ENCODE results near the gene MMP26. TPM values are rescaled to one million over a fixed set of nuclear protein-coding genes. Genes with fewer than 3 reads are reported as not detected.

MMP26 gene
- total RNA-seq, 1 experiment from 2014 or later, result not detected

- no TSS peak for BruUV-seq (replicated peaks)
Observed at GRCh38 chr11:4664786-4665185, 39.8 kb upstream of the MMP26 start.

GRCh38 chr11:4665424-4665823 is 39.2 kb upstream of the MMP26 start:
- BruUV-seq (replicated peaks), result no TSS peak
- no peak overlapping the region for H3K4me3 Mint-ChIP-seq (ENCODE audit: unreplicated experiment)

More at GRCh38 chr11:4664786-4665185, 39.8 kb upstream of the MMP26 start:
- no peak for DNase-seq (ENCODE audit: unreplicated experiment)
- intact Hi-C loops (cut with micrococcal nuclease), result no loop called here
- no peak overlapping the region for H3K27ac Mint-ChIP-seq (ENCODE audit: low read depth, unreplicated experiment)
- no peaks in the 10 kb centered on the region for H3K4me1 Mint-ChIP-seq (ENCODE audit: insufficient read depth, unreplicated experiment)
- no peak for TF ChIP-seq CTCF (IDR thresholded peaks at IDR 0.05; ENCODE audit: unreplicated experiment)
- no peaks in the 10 kb centered on the region for H3K36me3 Mint-ChIP-seq (ENCODE audit: insufficient read depth, unreplicated experiment)
- H3K4me3 Mint-ChIP-seq (ENCODE audit: unreplicated experiment), result no peak overlapping the region
- POLR2A ChIA-PET, result no interaction called here
- CTCF ChIA-PET, result no interaction called here
- peaks cover 55% of the 10 kb centered on the region for H3K27me3 Mint-ChIP-seq (ENCODE audit: insufficient read depth, unreplicated experiment)
- H3K9me3 Mint-ChIP-seq (ENCODE audit: unreplicated experiment), result no peaks in the 10 kb centered on the region

GRCh38 chr11:4671741-4672140 is 32.8 kb upstream of the MMP26 start:
- no peak for TF ChIP-seq CTCF (IDR thresholded peaks at IDR 0.05; ENCODE audit: unreplicated experiment)
- no peak for DNase-seq (ENCODE audit: unreplicated experiment)
- Mint-ChIP-seq H3K4me3 (ENCODE audit: unreplicated experiment) (no peak overlapping the region), H3K27me3 (ENCODE audit: insufficient read depth, unreplicated experiment) (peaks cover 11% of the 10 kb centered on the region), H3K36me3 (ENCODE audit: insufficient read depth, unreplicated experiment) (no peaks in the 10 kb centered on the region), H3K4me1 (ENCODE audit: insufficient read depth, unreplicated experiment) (no peaks in the 10 kb centered on the region), H3K9me3 (ENCODE audit: unreplicated experiment) (no peaks in the 10 kb centered on the region), H3K27ac (ENCODE audit: low read depth, unreplicated experiment) (no peak overlapping the region)
- no TSS peak for BruUV-seq (replicated peaks)
- POLR2A ChIA-PET, result no interaction called here
- CTCF ChIA-PET, result interaction anchor here (0.8 to 1.9 kb wide), 2 partner anchors 35 to 482 kb away, joined by 3 to 5 read pairs; partner anchors contain the start of gene OR51D1
- intact Hi-C loops (cut with micrococcal nuclease), result no loop called here

More at GRCh38 chr11:4665424-4665823, 39.2 kb upstream of the MMP26 start:
- ChIA-PET CTCF (no interaction called here), POLR2A (no interaction called here)
- no peak for DNase-seq (ENCODE audit: unreplicated experiment)
- intact Hi-C loops (cut with micrococcal nuclease), result no loop called here
- Mint-ChIP-seq H3K36me3 (ENCODE audit: insufficient read depth, unreplicated experiment) (no peaks in the 10 kb centered on the region), H3K27ac (ENCODE audit: low read depth, unreplicated experiment) (no peak overlapping the region), H3K4me1 (ENCODE audit: insufficient read depth, unreplicated experiment) (no peaks in the 10 kb centered on the region), H3K27me3 (ENCODE audit: insufficient read depth, unreplicated experiment) (peaks cover 54% of the 10 kb centered on the region), H3K9me3 (ENCODE audit: unreplicated experiment) (no peaks in the 10 kb centered on the region)
- TF ChIP-seq CTCF (IDR thresholded peaks at IDR 0.05; ENCODE audit: unreplicated experiment), result no peak

GRCh38 chr11:4672470-4672869 is 32.1 kb upstream of the MMP26 start:
- BruUV-seq (replicated peaks), result no TSS peak
- TF ChIP-seq CTCF (IDR thresholded peaks at IDR 0.05; ENCODE audit: unreplicated experiment), result no peak
- no peak for DNase-seq (ENCODE audit: unreplicated experiment)
- Mint-ChIP-seq H3K9me3 (ENCODE audit: unreplicated experiment) (no peaks in the 10 kb centered on the region), H3K36me3 (ENCODE audit: insufficient read depth, unreplicated experiment) (no peaks in the 10 kb centered on the region), H3K27me3 (ENCODE audit: insufficient read depth, unreplicated experiment) (peaks cover 3% of the 10 kb centered on the region), H3K4me1 (ENCODE audit: insufficient read depth, unreplicated experiment) (no peaks in the 10 kb centered on the region), H3K27ac (ENCODE audit: low read depth, unreplicated experiment) (no peak overlapping the region), H3K4me3 (ENCODE audit: unreplicated experiment) (no peak overlapping the region)
- POLR2A ChIA-PET, result interaction anchor here (0.6 kb wide), 1 partner anchor 406 kb away, joined by 3 read pairs; no protein-coding TSS in a partner anchor
- intact Hi-C loops (cut with micrococcal nuclease), result no loop called here
- CTCF ChIA-PET, result interaction anchor here (0.8 to 1.9 kb wide), 2 partner anchors 35 to 482 kb away, joined by 3 to 5 read pairs; partner anchors contain the start of gene OR51D1
